ENCODE results near the gene MYL3. TPM values are rescaled to one million over a fixed set of nuclear protein-coding genes. Genes with fewer than 3 reads are reported as not detected.

The MYL3 gene
- polyA plus RNA-seq, 1 of the 3 experiments (the other 2 are of a cell fraction), result not detected

DNA sequence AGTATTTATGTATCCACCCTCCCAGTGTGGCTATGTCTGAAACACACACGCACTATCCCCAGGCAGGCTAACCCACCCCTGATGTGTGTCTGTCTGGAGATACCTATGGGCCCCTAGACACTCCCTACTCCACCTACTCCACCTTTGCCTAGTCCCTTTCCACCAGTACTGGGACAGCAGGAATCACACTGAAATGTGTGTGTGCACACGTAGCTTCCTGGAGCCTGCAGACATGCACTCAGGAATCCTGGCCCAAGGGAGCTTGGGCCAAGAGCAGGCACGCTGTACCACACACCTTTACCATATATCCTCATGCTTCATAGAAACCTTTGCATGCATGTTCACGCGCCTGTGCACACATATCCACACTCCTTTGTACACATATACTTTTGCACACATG lies 7.4 kb upstream of the MYL3 start:
- Histone ChIP-seq H3F3A (replicated peaks; ENCODE audit: insufficient read depth) (no peaks in the 10 kb centered on the region), H3K27ac (ENCODE audit: low read depth in 2 of 2, low read length in 1 of 2) (no peak overlapping the region), H4K20me1 (ENCODE audit: insufficient read depth) (no peaks in the 10 kb centered on the region), H3K9me3 (no peaks in the 10 kb centered on the region), H3K9ac (no peak overlapping the region), H3K36me3 (replicated peaks in 1 of 2; ENCODE audit: control insufficient read depth in 1 of 2, insufficient read depth in 2 of 2, low read length in 1 of 2) (no peaks in the 10 kb centered on the region), H3K9me2 (no peaks in the 10 kb centered on the region), H2AFZ (ENCODE audit: low read depth) (no peak overlapping the region), H3K27me3 (ENCODE audit: insufficient read depth) (no peaks in the 10 kb centered on the region), H3K79me2 (ENCODE audit: insufficient read depth) (no peaks in the 10 kb centered on the region), H3K4me3 (ENCODE audit: low read depth in 2 of 2, low read length in 1 of 2) (no peak overlapping the region), H3K4me2 (no peak overlapping the region), H3K4me1 (ENCODE audit: control insufficient read depth in 1 of 2, insufficient read depth in 2 of 2, low read depth in 1 of 2, low read length in 1 of 2) (peaks cover 0 to 21% of the 10 kb centered on the region in 2 experiments; a peak in 1 of 4 replicates)
- no peak for DNase-seq
- TF ChIP-seq, protein P1, sequence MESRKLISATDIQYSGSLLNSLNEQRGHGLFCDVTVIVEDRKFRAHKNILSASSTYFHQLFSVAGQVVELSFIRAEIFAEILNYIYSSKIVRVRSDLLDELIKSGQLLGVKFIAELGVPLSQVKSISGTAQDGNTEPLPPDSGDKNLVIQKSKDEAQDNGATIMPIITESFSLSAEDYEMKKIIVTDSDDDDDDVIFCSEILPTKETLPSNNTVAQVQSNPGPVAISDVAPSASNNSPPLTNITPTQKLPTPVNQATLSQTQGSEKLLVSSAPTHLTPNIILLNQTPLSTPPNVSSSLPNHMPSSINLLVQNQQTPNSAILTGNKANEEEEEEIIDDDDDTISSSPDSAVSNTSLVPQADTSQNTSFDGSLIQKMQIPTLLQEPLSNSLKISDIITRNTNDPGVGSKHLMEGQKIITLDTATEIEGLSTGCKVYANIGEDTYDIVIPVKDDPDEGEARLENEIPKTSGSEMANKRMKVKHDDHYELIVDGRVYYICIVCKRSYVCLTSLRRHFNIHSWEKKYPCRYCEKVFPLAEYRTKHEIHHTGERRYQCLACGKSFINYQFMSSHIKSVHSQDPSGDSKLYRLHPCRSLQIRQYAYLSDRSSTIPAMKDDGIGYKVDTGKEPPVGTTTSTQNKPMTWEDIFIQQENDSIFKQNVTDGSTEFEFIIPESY (IDR thresholded peaks at IDR 0.05; ENCODE audit: borderline replicate concordance, low read depth), result no peak
- TF ChIP-seq MXI1 (IDR thresholded peaks at IDR 0.05; ENCODE audit: low read depth, low read length), result no peak
- TF ChIP-seq, protein P2, sequence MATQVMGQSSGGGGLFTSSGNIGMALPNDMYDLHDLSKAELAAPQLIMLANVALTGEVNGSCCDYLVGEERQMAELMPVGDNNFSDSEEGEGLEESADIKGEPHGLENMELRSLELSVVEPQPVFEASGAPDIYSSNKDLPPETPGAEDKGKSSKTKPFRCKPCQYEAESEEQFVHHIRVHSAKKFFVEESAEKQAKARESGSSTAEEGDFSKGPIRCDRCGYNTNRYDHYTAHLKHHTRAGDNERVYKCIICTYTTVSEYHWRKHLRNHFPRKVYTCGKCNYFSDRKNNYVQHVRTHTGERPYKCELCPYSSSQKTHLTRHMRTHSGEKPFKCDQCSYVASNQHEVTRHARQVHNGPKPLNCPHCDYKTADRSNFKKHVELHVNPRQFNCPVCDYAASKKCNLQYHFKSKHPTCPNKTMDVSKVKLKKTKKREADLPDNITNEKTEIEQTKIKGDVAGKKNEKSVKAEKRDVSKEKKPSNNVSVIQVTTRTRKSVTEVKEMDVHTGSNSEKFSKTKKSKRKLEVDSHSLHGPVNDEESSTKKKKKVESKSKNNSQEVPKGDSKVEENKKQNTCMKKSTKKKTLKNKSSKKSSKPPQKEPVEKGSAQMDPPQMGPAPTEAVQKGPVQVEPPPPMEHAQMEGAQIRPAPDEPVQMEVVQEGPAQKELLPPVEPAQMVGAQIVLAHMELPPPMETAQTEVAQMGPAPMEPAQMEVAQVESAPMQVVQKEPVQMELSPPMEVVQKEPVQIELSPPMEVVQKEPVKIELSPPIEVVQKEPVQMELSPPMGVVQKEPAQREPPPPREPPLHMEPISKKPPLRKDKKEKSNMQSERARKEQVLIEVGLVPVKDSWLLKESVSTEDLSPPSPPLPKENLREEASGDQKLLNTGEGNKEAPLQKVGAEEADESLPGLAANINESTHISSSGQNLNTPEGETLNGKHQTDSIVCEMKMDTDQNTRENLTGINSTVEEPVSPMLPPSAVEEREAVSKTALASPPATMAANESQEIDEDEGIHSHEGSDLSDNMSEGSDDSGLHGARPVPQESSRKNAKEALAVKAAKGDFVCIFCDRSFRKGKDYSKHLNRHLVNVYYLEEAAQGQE (IDR thresholded peaks at IDR 0.05; ENCODE audit: low read depth, low read length), result no peak
- no peak for TF ChIP-seq SIN3A (IDR thresholded peaks at IDR 0.05; ENCODE audit: borderline replicate concordance, low read depth, low read length)
- no peak for TF ChIP-seq NFIC (IDR thresholded peaks at IDR 0.05; ENCODE audit: borderline replicate concordance)
- TF ChIP-seq, protein P3, sequence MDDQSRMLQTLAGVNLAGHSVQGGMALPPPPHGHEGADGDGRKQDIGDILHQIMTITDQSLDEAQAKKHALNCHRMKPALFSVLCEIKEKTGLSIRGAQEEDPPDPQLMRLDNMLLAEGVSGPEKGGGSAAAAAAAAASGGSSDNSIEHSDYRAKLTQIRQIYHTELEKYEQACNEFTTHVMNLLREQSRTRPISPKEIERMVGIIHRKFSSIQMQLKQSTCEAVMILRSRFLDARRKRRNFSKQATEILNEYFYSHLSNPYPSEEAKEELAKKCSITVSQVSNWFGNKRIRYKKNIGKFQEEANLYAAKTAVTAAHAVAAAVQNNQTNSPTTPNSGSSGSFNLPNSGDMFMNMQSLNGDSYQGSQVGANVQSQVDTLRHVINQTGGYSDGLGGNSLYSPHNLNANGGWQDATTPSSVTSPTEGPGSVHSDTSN (IDR thresholded peaks at IDR 0.05), result no peak
- no peak for TF ChIP-seq JUND (IDR thresholded peaks at IDR 0.05)
- TF ChIP-seq MEF2A (IDR thresholded peaks at IDR 0.05; ENCODE audit: borderline replicate concordance, low read depth), result no peak
- no peak for TF ChIP-seq EP300 (IDR thresholded peaks at IDR 0.05; ENCODE audit: borderline replicate concordance in 1 of 2, low read depth in 1 of 2, low read length in 1 of 2)
- POLR2A ChIA-PET, result no interaction called here
- CTCF ChIA-PET, result interaction anchor here (1.1 to 16.8 kb wide), 4 partner anchors 21 to 39 kb away, joined by 3 to 480 read pairs (median 10); partner anchors contain the start of gene PTH1R
- WGBS (ENCODE audit: low lambda C conversion rate), result 63% methylated on average over 5 of the region's 5 CpGs

DNA sequence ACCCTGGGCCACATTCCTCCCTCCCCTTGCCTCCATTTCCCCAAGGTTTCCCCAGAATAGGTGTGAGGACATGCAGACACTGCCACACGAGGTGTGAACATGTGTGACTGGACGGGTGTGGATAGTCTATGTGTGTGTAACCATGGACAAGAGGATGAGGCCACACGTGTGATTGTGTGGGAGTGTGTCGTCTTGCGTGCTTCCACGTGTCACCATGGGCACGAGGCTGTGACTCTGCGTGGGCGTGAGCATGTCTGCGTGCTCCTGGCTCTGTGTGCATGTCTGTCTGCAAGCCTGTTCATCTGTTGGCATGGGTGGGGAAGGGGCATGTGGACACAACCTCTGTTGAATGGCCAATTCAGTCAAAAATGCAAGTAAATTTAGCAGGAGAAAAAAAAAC lies 6.2 kb upstream of the MYL3 start:
- no peak overlapping the region for H3K4me2 ChIP-seq
- no peaks in the 10 kb centered on the region for H3K27me3 ChIP-seq (ENCODE audit: insufficient read depth)
- no peaks in the 10 kb centered on the region for H3K9me3 ChIP-seq
- no peak for DNase-seq
- ChIA-PET CTCF (interaction anchor here (2.5 to 16.8 kb wide), 3 partner anchors 22 to 40 kb away, joined by 16 to 480 read pairs (median 60); partner anchors contain the start of gene PTH1R), POLR2A (no interaction called here)
- H4K20me1 ChIP-seq (ENCODE audit: insufficient read depth), result no peaks in the 10 kb centered on the region
- no peaks in the 10 kb centered on the region for H3K79me2 ChIP-seq (ENCODE audit: insufficient read depth)
- H3K4me1 ChIP-seq (ENCODE audit: control insufficient read depth in 1 of 2, insufficient read depth in 2 of 2, low read depth in 1 of 2, low read length in 1 of 2), result peaks cover 0 to 33% of the 10 kb centered on the region in 2 experiments; a peak in 1 of 4 replicates
- H3K9me2 ChIP-seq, result no peaks in the 10 kb centered on the region
- TF ChIP-seq NFIC (IDR thresholded peaks at IDR 0.05; ENCODE audit: borderline replicate concordance) (no peak), ELF1 (IDR thresholded peaks at IDR 0.05) (no peak), RFX5 (IDR thresholded peaks at IDR 0.05; ENCODE audit: low read length) (no peak), TAF1 (IDR thresholded peaks at IDR 0.05; ENCODE audit: borderline replicate concordance, low read depth, low read length) (no peak), JUND (IDR thresholded peaks at IDR 0.05) (no peak), FOXM1 (IDR thresholded peaks at IDR 0.05; ENCODE audit: low read depth) (no peak), RAD21 (IDR thresholded peaks at IDR 0.05; ENCODE audit: low read length) (no peak), MXI1 (IDR thresholded peaks at IDR 0.05; ENCODE audit: low read depth, low read length) (no peak), SMC3 (IDR thresholded peaks at IDR 0.05; ENCODE audit: low read depth, low read length) (no peak), SIN3A (IDR thresholded peaks at IDR 0.05; ENCODE audit: borderline replicate concordance, low read depth, low read length) (no peak), NRF1 (IDR thresholded peaks at IDR 0.05; ENCODE audit: low read depth, low read length) (no peak)
- TF ChIP-seq, protein P3 (IDR thresholded peaks at IDR 0.05), result no peak
- TF ChIP-seq, protein P4, sequence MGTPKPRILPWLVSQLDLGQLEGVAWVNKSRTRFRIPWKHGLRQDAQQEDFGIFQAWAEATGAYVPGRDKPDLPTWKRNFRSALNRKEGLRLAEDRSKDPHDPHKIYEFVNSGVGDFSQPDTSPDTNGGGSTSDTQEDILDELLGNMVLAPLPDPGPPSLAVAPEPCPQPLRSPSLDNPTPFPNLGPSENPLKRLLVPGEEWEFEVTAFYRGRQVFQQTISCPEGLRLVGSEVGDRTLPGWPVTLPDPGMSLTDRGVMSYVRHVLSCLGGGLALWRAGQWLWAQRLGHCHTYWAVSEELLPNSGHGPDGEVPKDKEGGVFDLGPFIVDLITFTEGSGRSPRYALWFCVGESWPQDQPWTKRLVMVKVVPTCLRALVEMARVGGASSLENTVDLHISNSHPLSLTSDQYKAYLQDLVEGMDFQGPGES (IDR thresholded peaks at IDR 0.05; ENCODE audit: low read depth, low read length), result no peak
- H3K36me3 ChIP-seq (replicated peaks in 1 of 2; ENCODE audit: control insufficient read depth in 1 of 2, insufficient read depth in 2 of 2, low read length in 1 of 2), result no peaks in the 10 kb centered on the region
- H3K27ac ChIP-seq (ENCODE audit: low read depth in 2 of 2, low read length in 1 of 2), result no peak overlapping the region
- H3F3A ChIP-seq (replicated peaks; ENCODE audit: insufficient read depth), result no peaks in the 10 kb centered on the region
- no peak overlapping the region for H3K9ac ChIP-seq
- H3K4me3 ChIP-seq (ENCODE audit: low read depth in 2 of 2, low read length in 1 of 2), result no peak overlapping the region
- no peak overlapping the region for H2AFZ ChIP-seq (ENCODE audit: low read depth)
- WGBS (ENCODE audit: low lambda C conversion rate), result 75% methylated on average over 10 of the region's 10 CpGs

Data from SK-N-SH (cell line).